ENCODE measurements around the gene HSPB1. TPM values are rescaled to one million over a fixed set of nuclear protein-coding genes. Genes with fewer than 3 reads are reported as not detected.
"Not testable (repeated sequence)": the region's sequence is repeated elsewhere in the genome, so short reads cannot be mapped to it uniquely, and the experiment has no call there.

HSPB1 gene
- total RNA-seq, 1 donor from 2014 or later = 235 TPM

DNA sequence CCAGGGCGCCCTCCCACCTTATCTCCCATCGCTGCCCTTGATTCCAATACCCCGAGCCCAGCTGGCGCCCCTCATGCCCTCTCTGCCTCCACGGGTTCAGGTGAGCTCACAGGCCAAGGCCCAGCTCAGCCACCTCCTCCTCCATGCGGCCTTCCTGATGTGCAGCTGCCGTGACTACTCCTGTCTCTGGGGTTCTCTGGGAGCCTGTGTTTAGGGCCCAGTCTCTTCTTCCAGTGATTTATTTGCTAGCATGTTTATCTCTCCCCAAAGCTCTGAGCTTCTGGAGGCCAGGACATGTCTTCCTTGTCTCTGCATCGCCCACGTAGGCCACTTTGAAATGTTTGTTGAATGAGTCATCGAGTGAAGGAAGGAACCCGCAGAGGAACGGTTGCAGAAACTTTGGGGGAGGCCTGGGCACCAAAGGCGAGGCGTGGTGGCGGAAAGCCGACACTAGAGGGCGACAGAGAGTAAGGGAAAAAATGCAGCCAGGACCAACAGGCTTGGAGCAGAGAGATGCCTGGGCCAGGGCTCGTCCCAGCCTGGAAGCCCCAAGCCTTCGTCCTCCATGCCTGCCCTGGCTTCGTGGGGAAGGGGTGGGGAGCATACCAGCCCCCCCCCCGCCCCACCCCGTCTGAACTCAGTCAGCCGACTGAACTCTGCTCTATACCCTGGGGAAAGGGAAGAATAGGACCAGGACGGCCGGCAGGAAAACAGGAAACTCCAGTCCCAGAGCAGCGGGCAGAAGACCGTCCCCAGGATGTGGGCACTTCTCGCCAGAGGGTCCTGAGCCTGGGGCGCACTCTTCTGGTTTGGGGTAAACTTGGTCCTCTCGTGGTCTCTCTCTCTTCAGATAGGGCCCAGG, 10.9 kb upstream of the HSPB1 start:
- H3K4me1 Mint-ChIP-seq = peaks cover 42% of the 10 kb centered on the region
- peak overlapping the region; percentile 98 for H3K27ac Mint-ChIP-seq
- peak overlapping the region; percentile 48 for H3K4me3 Mint-ChIP-seq
- TF ChIP-seq, protein P1, sequence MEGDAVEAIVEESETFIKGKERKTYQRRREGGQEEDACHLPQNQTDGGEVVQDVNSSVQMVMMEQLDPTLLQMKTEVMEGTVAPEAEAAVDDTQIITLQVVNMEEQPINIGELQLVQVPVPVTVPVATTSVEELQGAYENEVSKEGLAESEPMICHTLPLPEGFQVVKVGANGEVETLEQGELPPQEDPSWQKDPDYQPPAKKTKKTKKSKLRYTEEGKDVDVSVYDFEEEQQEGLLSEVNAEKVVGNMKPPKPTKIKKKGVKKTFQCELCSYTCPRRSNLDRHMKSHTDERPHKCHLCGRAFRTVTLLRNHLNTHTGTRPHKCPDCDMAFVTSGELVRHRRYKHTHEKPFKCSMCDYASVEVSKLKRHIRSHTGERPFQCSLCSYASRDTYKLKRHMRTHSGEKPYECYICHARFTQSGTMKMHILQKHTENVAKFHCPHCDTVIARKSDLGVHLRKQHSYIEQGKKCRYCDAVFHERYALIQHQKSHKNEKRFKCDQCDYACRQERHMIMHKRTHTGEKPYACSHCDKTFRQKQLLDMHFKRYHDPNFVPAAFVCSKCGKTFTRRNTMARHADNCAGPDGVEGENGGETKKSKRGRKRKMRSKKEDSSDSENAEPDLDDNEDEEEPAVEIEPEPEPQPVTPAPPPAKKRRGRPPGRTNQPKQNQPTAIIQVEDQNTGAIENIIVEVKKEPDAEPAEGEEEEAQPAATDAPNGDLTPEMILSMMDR (IDR thresholded peaks at IDR 0.05; ENCODE audit: unreplicated experiment) = peak; percentile 97
- DNase-seq (ENCODE audit: low spot score in 2 of 2, unreplicated experiment in 2 of 2) = peak; percentile 70 to 98
- no peaks in the 10 kb centered on the region for H3K27me3 Mint-ChIP-seq (ENCODE audit: low read depth)
- no peaks in the 10 kb centered on the region for H3K36me3 Mint-ChIP-seq
- no peaks in the 10 kb centered on the region for H3K9me3 Mint-ChIP-seq

DNA sequence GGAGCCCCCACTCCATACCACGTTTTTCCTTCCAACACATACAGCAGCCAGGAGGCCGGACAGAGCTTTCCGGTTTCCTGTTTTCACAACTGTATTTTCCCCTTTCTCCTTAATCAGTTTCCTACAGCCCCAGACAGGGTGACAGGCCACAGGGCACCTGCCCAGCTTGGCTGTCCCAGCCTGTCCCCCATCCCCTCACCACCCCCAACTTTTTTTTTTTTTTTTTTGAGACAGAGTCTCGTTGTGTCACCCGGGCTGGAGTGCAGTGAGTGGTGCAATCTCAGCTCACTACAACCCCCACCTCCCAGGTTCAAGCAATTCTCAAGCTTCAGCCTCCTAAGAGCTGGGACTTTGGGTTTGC, 10.3 kb upstream of the HSPB1 start:
- peaks cover 47% of the 10 kb centered on the region for H3K4me1 Mint-ChIP-seq
- H3K4me3 Mint-ChIP-seq = peak overlapping the region; percentile 48
- no peak for DNase-seq (ENCODE audit: low spot score in 2 of 2, unreplicated experiment in 2 of 2)
- H3K36me3 Mint-ChIP-seq = no peaks in the 10 kb centered on the region
- H3K27me3 Mint-ChIP-seq (ENCODE audit: low read depth) = no peaks in the 10 kb centered on the region
- TF ChIP-seq, protein P1 (IDR thresholded peaks at IDR 0.05; ENCODE audit: unreplicated experiment) = no peak
- H3K27ac Mint-ChIP-seq = peak overlapping the region; percentile 98
- H3K9me3 Mint-ChIP-seq = no peaks in the 10 kb centered on the region

DNA sequence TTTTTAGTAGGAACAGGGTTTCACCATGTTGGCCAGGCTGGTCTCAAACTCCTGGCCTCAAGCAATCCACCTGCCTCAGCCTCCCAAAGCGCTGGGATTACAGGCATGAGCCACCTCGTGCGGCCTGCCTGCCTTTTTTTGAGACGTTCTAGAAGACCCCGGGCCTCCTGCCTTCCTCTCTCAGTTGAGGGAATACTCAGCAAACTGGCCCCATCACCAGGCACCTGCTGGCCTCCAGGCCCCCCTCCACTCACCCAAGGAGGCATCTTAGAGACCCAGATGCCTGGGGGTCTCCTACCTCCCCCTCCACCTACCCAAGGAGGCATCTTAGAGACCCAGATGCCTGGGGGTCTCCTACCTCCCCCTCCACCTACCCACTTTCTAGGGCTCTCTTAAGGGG, 9.6 kb upstream of the HSPB1 start:
- H3K9me3 Mint-ChIP-seq; H3K4me3 Mint-ChIP-seq; H3K36me3 Mint-ChIP-seq; H3K27me3 Mint-ChIP-seq (ENCODE audit: low read depth); DNase-seq (ENCODE audit: low spot score in 2 of 2, unreplicated experiment in 2 of 2): not testable (repeated sequence)
- H3K27ac Mint-ChIP-seq = peak overlapping the region; percentile 92
- peaks cover 50% of the 10 kb centered on the region for H3K4me1 Mint-ChIP-seq

DNA sequence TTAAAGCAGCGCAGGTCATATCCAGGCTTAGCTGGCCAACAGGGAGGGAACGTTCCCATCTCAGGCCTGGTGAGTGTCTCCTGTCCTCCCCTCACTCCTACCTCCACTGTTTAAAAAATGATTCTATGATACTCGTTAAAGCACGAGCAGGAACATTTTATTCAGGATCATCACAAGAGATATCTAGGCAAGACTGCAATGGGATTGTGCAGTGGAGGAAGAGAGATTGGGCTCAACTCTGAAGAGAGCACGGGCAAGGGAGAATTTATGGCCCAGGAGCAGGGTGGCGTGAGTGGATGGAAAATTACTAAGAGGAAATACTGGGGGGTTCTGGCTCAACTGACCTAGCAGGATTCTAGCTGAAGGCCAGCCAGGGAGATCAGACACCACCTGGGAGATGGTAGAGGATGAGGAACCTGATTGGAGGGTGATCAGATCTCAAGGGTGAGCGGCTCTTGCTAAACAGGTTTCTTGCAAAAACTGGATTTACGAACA, 9.0 kb upstream of the HSPB1 start:
- Mint-ChIP-seq H3K9me3 (no peaks in the 10 kb centered on the region), H3K36me3 (no peaks in the 10 kb centered on the region), H3K27me3 (ENCODE audit: low read depth) (no peaks in the 10 kb centered on the region), H3K4me3 (no peak overlapping the region), H3K27ac (peak overlapping the region; percentile 92), H3K4me1 (peaks cover 50% of the 10 kb centered on the region)
- DNase-seq (ENCODE audit: low spot score in 2 of 2, unreplicated experiment in 2 of 2) = no peak
- TF ChIP-seq, protein P1 (IDR thresholded peaks at IDR 0.05; ENCODE audit: unreplicated experiment) = no peak

DNA sequence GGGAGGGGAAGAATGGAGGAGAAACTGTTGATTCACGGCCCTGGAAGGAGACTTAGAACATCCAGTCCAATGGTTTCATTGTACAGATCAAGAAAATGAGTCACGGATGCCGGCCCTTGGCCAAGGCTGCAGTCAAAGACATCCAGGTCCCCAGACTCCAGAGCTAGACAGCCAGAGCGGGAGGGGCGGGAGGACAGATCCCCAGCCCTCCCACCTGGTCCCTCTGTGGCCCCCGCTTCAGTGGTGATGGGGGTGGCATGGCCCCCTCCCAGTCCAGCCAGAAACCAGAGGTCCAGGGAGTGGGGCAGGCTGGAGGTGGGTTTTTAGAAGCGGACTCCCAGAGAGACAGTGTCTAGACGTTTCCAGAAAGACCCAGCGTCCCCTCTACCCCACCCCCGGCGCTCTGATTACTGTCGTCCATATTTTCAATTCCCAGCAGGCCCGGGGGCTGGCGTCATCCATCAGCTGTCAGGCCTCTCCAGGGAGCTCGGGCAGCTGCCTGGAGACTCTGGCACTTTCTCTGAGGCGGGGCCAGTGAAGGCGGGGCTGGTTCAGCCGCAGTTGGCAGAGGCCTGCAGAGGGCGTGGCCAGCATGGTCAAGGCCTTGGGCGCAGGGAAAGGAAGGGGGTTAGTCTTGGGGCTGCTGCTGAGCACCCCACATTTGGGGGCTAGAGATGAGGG, 8.0 kb upstream of the HSPB1 start:
- H3K9me3 Mint-ChIP-seq = no peaks in the 10 kb centered on the region
- no peaks in the 10 kb centered on the region for H3K27me3 Mint-ChIP-seq (ENCODE audit: low read depth)
- no peaks in the 10 kb centered on the region for H3K36me3 Mint-ChIP-seq
- DNase-seq (ENCODE audit: low spot score in 2 of 2, unreplicated experiment in 2 of 2) = peak; percentile 61 to 83
- H3K27ac Mint-ChIP-seq = peak overlapping the region; percentile 92
- H3K4me3 Mint-ChIP-seq = peak overlapping the region; percentile 31
- TF ChIP-seq, protein P1 (IDR thresholded peaks at IDR 0.05; ENCODE audit: unreplicated experiment) = no peak
- peaks cover 48% of the 10 kb centered on the region for H3K4me1 Mint-ChIP-seq

Measured in mesothelial cell of epicardium (in vitro differentiated cells).